22Rv1 (cell line): Measurements from ENCODE around the gene ALAS1.

Experiments
- CTCF ChIP-seq: fragments of 450-650 bp; IDR thresholded peaks from 2 replicates; pipeline ENCODE4 v1.5.1; 2017; ENCODE audit warnings: mild to moderate bottlenecking
- ZFX ChIP-seq: fragments of 450-650 bp; IDR thresholded peaks from 2 replicates; pipeline ENCODE4 v1.6.1; 2017; ENCODE audit warnings: antibody characterized with exemption, borderline replicate concordance

GRCh38 chr3:52246264-52246620, 48.3 kb downstream of the ALAS1 start:
- TF ChIP-seq CTCF (no peak), ZFX (no peak)
